HepG2 (cell line): Measurements from ENCODE around the gene HAS3. TPM values are rescaled to one million over a fixed set of nuclear protein-coding genes. Genes with fewer than 3 reads are reported as not detected.

Experiments
- HNRNPH1 ChIP-seq: fragments of 200-400 bp; formaldehyde crosslinking; optimal IDR thresholded peaks from 2 replicates; pipeline ENCODE3; 2017; ENCODE audit warnings: mild to moderate bottlenecking, low read depth, low read length
- NFYB ChIP-seq: sonication (generic); formaldehyde crosslinking; IDR thresholded peaks from 2 replicates; pipeline ENCODE4 v1.4.0; 2020; ENCODE audit warnings: missing genetic modification reagents
- YEATS4 ChIP-seq: sonication (generic); formaldehyde crosslinking; IDR thresholded peaks from 2 replicates; pipeline ENCODE4 v1.4.0; 2020; ENCODE audit warnings: missing genetic modification reagents, borderline replicate concordance
- ZNF234 ChIP-seq: sonication (generic); formaldehyde crosslinking; conservative IDR thresholded peaks from 2 replicates; pipeline ENCODE4 v1.5.1; 2020; ENCODE audit warnings: mild to moderate bottlenecking, missing genetic modification reagents
- ZNF235 ChIP-seq: sonication (generic); formaldehyde crosslinking; IDR thresholded peaks from 2 replicates; pipeline ENCODE4 v1.8.1; 2023; ENCODE audit warnings: mild to moderate bottlenecking, missing genetic modification reagents, borderline replicate concordance
- ZSCAN22 ChIP-seq: sonication (generic); formaldehyde crosslinking; IDR thresholded peaks from 2 replicates; pipeline ENCODE4 v1.4.0; 2020; ENCODE audit warnings: mild to moderate bottlenecking, missing genetic modification reagents
- ZSCAN29 ChIP-seq: sonication (generic); formaldehyde crosslinking; conservative IDR thresholded peaks from 2 replicates; pipeline ENCODE4 v1.4.0; 2020; ENCODE audit warnings: mild to moderate bottlenecking, missing genetic modification reagents
- ZSCAN9 ChIP-seq: IDR thresholded peaks from 2 replicates; pipeline ENCODE4 v1.6.1; 2016; ENCODE audit warnings: borderline replicate concordance
- polyA plus RNA-seq, 8 experiments: library from polyadenylated mRNA; depleted of rRNA in 3 of 8; stranded (reverse) in 7 of 8; unstranded in 1 of 8; fragments of >200 nt; fragmentation: Illumina TruSeq in 4 of 8; extraction: Trizol in 4 of 8; gene quantifications; 2 replicates each; pipeline versions ENCODE4 v1.2.1 to v1.2.3, GENCODE V29; 2011 to 2016; ENCODE audit warnings: low read depth in 4 of 8, missing spikeins in 1 of 8, mixed read lengths in 1 of 8; ENCODE audit not compliant: insufficient read depth in 1 of 8
- total RNA-seq, 5 experiments: library from RNA; depleted of rRNA; stranded (reverse); fragments of >200 nt; fragmentation: Illumina TruSeq; extraction: Trizol; gene quantifications; 2 replicates each; pipeline ENCODE4 v1.2.3, GENCODE V29; 2016; ENCODE audit warnings: low read depth in 1 of 5
- TF ChIP-seq, protein P1 (sequence below): IDR thresholded peaks from 2 replicates; pipeline ENCODE4 v1.6.1; 2018; ENCODE audit warnings: missing genetic modification reagents, mild to moderate bottlenecking, missing compliant biosample characterization
- TF ChIP-seq, protein P2 (sequence below): sonication (generic); formaldehyde crosslinking; IDR thresholded peaks from 2 replicates; pipeline ENCODE4 v1.8.0; 2022; ENCODE audit warnings: mild to moderate bottlenecking, missing genetic modification reagents, moderate library complexity
- TF ChIP-seq, protein P3 (sequence below): sonication (generic); formaldehyde crosslinking; IDR thresholded peaks from 2 replicates; pipeline ENCODE4 v1.4.0; 2020; ENCODE audit warnings: mild to moderate bottlenecking, missing genetic modification reagents
- TF ChIP-seq, protein P4 (sequence below), 2 experiments: fragments of 450-650 bp in 1 of 2; sonication (generic) in 1 of 2; formaldehyde crosslinking in 1 of 2; IDR thresholded peaks; 2 replicates each; pipeline versions ENCODE4 v1.6.1 to v1.8.0; 2016 to 2022; ENCODE audit warnings: antibody characterized with exemption in 1 of 2, mild to moderate bottlenecking in 1 of 2, missing genetic modification reagents in 1 of 2

Gene HAS3
- total and polyA plus RNA-seq, 2 of the 13 experiments (the other 11 are each of a cell fraction or from before 2014, with no cell fraction given): 0.04 to 0.30 TPM

DNA sequence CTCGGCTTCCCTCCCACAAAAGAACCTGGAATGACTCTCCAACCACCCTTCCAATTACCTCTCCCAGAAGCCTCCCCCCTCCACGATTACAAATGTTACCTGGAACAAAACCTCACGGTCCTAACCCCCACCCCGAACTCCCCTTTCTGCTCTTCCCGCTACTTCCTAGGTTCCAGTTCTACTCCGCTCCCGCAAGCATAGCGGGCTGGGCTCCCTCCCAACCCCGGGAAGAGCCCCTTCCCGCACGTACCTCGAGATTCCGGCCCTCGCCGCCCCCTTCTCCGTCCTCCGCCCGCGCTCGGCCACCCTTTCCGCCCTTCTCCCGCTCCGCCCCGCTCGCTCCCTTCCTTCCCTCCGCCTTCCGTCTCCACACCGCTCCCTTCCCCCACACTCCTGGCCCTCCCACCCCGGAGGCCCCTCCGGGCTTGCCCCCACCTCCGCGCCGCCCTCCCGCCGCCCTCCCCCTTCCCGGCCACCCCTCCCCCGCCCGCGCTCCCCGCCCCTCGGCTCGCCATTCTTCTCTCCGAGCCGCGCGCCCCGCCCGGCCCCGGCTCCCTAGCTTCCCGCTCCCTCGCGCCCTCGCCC, 26.5 kb downstream of the HAS3 start (continued):
- TF ChIP-seq ZSCAN9 (CRISPR knock-in tag) (peak; percentile 47; the same call in 1 of the 2 replicates), ZSCAN22 (CRISPR knock-in tag) (peak; percentile 58; the same call in 1 of the 2 replicates), ZNF234 (0 out of 2 replicates have a peak, but pooled peaks have one; percentile 21), NFYB (CRISPR knock-in tag) (no peak), YEATS4 (CRISPR knock-in tag) (no peak), ZNF235 (CRISPR knock-in tag) (0 out of 2 replicates have a peak, but pooled peaks have one; percentile 6), ZSCAN29 (CRISPR knock-in tag) (0 out of 2 replicates have a peak, but pooled peaks have one; percentile 14), HNRNPH1 (peak; percentile 94)
- TF ChIP-seq, protein P1, sequence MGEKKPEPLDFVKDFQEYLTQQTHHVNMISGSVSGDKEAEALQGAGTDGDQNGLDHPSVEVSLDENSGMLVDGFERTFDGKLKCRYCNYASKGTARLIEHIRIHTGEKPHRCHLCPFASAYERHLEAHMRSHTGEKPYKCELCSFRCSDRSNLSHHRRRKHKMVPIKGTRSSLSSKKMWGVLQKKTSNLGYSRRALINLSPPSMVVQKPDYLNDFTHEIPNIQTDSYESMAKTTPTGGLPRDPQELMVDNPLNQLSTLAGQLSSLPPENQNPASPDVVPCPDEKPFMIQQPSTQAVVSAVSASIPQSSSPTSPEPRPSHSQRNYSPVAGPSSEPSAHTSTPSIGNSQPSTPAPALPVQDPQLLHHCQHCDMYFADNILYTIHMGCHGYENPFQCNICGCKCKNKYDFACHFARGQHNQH (CRISPR knock-in tag): peak; percentile 17; the same call in 1 of the 2 replicates
- TF ChIP-seq, protein P2, sequence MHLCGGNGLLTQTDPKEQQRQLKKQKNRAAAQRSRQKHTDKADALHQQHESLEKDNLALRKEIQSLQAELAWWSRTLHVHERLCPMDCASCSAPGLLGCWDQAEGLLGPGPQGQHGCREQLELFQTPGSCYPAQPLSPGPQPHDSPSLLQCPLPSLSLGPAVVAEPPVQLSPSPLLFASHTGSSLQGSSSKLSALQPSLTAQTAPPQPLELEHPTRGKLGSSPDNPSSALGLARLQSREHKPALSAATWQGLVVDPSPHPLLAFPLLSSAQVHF (CRISPR knock-in tag): 0 out of 2 replicates have a peak, but pooled peaks have one; percentile 68
- TF ChIP-seq, protein P3, sequence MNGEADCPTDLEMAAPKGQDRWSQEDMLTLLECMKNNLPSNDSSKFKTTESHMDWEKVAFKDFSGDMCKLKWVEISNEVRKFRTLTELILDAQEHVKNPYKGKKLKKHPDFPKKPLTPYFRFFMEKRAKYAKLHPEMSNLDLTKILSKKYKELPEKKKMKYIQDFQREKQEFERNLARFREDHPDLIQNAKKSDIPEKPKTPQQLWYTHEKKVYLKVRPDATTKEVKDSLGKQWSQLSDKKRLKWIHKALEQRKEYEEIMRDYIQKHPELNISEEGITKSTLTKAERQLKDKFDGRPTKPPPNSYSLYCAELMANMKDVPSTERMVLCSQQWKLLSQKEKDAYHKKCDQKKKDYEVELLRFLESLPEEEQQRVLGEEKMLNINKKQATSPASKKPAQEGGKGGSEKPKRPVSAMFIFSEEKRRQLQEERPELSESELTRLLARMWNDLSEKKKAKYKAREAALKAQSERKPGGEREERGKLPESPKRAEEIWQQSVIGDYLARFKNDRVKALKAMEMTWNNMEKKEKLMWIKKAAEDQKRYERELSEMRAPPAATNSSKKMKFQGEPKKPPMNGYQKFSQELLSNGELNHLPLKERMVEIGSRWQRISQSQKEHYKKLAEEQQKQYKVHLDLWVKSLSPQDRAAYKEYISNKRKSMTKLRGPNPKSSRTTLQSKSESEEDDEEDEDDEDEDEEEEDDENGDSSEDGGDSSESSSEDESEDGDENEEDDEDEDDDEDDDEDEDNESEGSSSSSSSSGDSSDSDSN (CRISPR knock-in tag): peak; percentile 73
- TF ChIP-seq, protein P4, sequence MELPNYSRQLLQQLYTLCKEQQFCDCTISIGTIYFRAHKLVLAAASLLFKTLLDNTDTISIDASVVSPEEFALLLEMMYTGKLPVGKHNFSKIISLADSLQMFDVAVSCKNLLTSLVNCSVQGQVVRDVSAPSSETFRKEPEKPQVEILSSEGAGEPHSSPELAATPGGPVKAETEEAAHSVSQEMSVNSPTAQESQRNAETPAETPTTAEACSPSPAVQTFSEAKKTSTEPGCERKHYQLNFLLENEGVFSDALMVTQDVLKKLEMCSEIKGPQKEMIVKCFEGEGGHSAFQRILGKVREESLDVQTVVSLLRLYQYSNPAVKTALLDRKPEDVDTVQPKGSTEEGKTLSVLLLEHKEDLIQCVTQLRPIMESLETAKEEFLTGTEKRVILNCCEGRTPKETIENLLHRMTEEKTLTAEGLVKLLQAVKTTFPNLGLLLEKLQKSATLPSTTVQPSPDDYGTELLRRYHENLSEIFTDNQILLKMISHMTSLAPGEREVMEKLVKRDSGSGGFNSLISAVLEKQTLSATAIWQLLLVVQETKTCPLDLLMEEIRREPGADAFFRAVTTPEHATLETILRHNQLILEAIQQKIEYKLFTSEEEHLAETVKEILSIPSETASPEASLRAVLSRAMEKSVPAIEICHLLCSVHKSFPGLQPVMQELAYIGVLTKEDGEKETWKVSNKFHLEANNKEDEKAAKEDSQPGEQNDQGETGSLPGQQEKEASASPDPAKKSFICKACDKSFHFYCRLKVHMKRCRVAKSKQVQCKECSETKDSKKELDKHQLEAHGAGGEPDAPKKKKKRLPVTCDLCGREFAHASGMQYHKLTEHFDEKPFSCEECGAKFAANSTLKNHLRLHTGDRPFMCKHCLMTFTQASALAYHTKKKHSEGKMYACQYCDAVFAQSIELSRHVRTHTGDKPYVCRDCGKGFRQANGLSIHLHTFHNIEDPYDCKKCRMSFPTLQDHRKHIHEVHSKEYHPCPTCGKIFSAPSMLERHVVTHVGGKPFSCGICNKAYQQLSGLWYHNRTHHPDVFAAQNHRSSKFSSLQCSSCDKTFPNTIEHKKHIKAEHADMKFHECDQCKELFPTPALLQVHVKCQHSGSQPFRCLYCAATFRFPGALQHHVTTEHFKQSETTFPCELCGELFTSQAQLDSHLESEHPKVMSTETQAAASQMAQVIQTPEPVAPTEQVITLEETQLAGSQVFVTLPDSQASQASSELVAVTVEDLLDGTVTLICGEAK (IDR thresholded peaks at IDR 0.05): 0 out of 2 replicates have a peak, but pooled peaks have one; percentile 5
- TF ChIP-seq, protein P4 (CRISPR knock-in tag; IDR thresholded peaks at IDR 0.05): no peak
